Adrenal gland (tissue), 12 donors: ENCODE data around the gene SLC24A5. TPM values are rescaled to one million over a fixed set of nuclear protein-coding genes. Genes with fewer than 3 reads are reported as not detected.

Source experiments
- DNase-seq, 7 donors: peaks; one replicate each; pipeline ENCODE4 v3.0.0-alpha.2; 2019 to 2020
- H3K27ac ChIP-seq, 5 donors: fragments of 200-600 bp; sonication (generic) in 4 of 5; 1 replicate in 3 of 5; 2 replicates in 2 of 5; pipeline versions ENCODE4 v1.5.1 to v1.8.0; 2016 to 2020; ENCODE audit warnings: mild to moderate bottlenecking in 1 of 5
- H3K27me3 ChIP-seq: fragments of 200-600 bp; 2 replicates; pipeline ENCODE4 v1.8.0; 2021
- H3K36me3 ChIP-seq, 2 donors: fragments of 200-600 bp; replicated peaks in 1 of 2; 1 replicate in 1 of 2; 2 replicates in 1 of 2; pipeline versions ENCODE4 v1.5.1 to v1.8.0; 2018 to 2022
- H3K4me1 ChIP-seq, 2 donors: fragments of 200-600 bp; replicated peaks in 1 of 2; 1 replicate in 1 of 2; 2 replicates in 1 of 2; pipeline versions ENCODE4 v1.5.1 to v1.8.0; 2018 to 2021
- H3K4me3 ChIP-seq, 4 donors: fragments of 200-600 bp; sonication (generic) in 3 of 4; one replicate each; pipeline ENCODE4 v1.5.1; 2016 to 2018
- H3K9me3 ChIP-seq, 3 donors: fragments of 200-600 bp; sonication (generic) in 1 of 3; replicated peaks in 1 of 3; 1 replicate in 2 of 3; 2 replicates in 1 of 3; pipeline versions ENCODE4 v1.5.1 to v1.8.0; 2016 to 2021
- POLR2A ChIP-seq, 2 donors: fragments of 450-650 bp; IDR thresholded peaks; one replicate each; pipeline ENCODE4 v1.6.1; 2017; ENCODE audit warnings: antibody characterized with exemption in 2 of 2, mild to moderate bottlenecking in 2 of 2, moderate library complexity in 1 of 2
- WGBS, 4 donors: extraction: QIAGEN DNeasy Blood & Tissue Kit in 2 of 4; methylation state at CpG; one replicate each; pipeline versions ENCODE4 v1.1.5 to v1.1.7; 2013 to 2017; 5-methylcytosine and 5-hydroxymethylcytosine counted together
- intact Hi-C, 2 donors: fragments of 100-400 bp; cut with DNase I; formaldehyde crosslinking; loops; one replicate each; pipeline versions ENCODE4 v1.14.1 to v1.15.0; 2022 to 2023
- polyA plus RNA-seq, 3 donors: library from polyadenylated mRNA; stranded (reverse); fragments of 200-250 nt in 2 of 3; fragments of 350-450 nt in 1 of 3; fragmentation: Illumina TruSeq in 1 of 3; extraction: RNeasy Lipid Tissue Mini Kit (QIAGEN cat#74804) in 1 of 3; gene quantifications; one replicate each; pipeline ENCODE4 v1.2.3, GENCODE V29; 2013 to 2014
- total RNA-seq, 9 donors: library from RNA; depleted of rRNA in 4 of 9; stranded (reverse); fragments of >200 nt in 4 of 9; fragments of 120-200 nt in 1 of 9; fragmentation: NEBNext Ultra II Directional in 1 of 9; extraction: Animal tissue kit (Norgen Biotek cat#: 25700) in 1 of 9; gene quantifications; one replicate each; pipeline versions ENCODE4 v1.1.0 to v1.2.4, GENCODE V29; 2013 to 2023
- TF ChIP-seq, protein P1 (sequence below), 6 experiments: fragments of 450-650 bp in 4 of 6; fragments of 200-600 bp in 2 of 6; sonication (generic) in 1 of 6; IDR thresholded peaks; 1 replicate in 5 of 6; 2 replicates in 1 of 6; pipeline versions ENCODE4 v1.5.1 to v1.8.0; 2016 to 2021; ENCODE audit warnings: antibody characterized with exemption in 6 of 6, mild to moderate bottlenecking in 2 of 6, moderate library complexity in 1 of 6
- donor health status: healthy with polysubstance abuse.
- donor health status: Bipolar disorder and iron deficiency.
- donor health status: DM: yes; HTN: yes; CAD: no.
- donor health status: DM: no; HTN: no; CAD: no.
- donor health status: DM: no; HTN: no; CAD: no.
- donor health status: DM: yes; HTN: yes; CAD: no.

Gene SLC24A5
- total and polyA plus RNA-seq, 12 donors, result 0.34 TPM; not detected in 11

DNA sequence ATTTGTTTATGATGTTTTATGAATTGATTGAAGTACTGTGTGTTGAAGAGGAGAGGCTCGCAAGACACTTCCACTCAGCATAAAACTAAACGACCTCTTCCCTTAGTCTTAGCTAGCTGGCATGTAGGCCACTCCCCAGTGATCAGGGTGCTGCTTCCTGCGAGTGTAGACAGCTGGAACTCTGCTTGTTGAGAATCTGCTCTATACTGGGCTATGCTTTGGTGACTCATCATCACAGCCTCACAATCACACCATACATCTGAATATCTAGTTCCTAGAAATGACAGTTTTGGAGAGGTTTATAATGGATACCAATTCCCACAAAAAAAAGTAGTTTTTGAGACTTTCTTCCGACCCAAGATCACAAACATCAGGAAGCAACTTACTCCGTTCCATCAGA, 1.5 kb upstream of the SLC24A5 start:
- no peak overlapping the region for H3K27ac ChIP-seq
- no peaks in the 10 kb centered on the region for H3K4me1 ChIP-seq
- 63 to 69% (median 64%) methylated on average over 5 of the region's 5 CpGs for WGBS, 4 donors
- H3K27me3 ChIP-seq, result peaks cover 3% of the 10 kb centered on the region
- no peak for DNase-seq
- no peak overlapping the region for H3K4me3 ChIP-seq
- intact Hi-C loops, result loop anchor here in 1 of 2 donors (10.0 kb wide), 1 partner anchor 126 kb away; no protein-coding TSS in a partner anchor
- no peak for TF ChIP-seq POLR2A (IDR thresholded peaks at IDR 0.05)
- TF ChIP-seq, protein P1, sequence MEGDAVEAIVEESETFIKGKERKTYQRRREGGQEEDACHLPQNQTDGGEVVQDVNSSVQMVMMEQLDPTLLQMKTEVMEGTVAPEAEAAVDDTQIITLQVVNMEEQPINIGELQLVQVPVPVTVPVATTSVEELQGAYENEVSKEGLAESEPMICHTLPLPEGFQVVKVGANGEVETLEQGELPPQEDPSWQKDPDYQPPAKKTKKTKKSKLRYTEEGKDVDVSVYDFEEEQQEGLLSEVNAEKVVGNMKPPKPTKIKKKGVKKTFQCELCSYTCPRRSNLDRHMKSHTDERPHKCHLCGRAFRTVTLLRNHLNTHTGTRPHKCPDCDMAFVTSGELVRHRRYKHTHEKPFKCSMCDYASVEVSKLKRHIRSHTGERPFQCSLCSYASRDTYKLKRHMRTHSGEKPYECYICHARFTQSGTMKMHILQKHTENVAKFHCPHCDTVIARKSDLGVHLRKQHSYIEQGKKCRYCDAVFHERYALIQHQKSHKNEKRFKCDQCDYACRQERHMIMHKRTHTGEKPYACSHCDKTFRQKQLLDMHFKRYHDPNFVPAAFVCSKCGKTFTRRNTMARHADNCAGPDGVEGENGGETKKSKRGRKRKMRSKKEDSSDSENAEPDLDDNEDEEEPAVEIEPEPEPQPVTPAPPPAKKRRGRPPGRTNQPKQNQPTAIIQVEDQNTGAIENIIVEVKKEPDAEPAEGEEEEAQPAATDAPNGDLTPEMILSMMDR (IDR thresholded peaks at IDR 0.05), result no peak
- H3K9me3 ChIP-seq, result no peaks in the 10 kb centered on the region
- H3K36me3 ChIP-seq, result no peaks in the 10 kb centered on the region

DNA sequence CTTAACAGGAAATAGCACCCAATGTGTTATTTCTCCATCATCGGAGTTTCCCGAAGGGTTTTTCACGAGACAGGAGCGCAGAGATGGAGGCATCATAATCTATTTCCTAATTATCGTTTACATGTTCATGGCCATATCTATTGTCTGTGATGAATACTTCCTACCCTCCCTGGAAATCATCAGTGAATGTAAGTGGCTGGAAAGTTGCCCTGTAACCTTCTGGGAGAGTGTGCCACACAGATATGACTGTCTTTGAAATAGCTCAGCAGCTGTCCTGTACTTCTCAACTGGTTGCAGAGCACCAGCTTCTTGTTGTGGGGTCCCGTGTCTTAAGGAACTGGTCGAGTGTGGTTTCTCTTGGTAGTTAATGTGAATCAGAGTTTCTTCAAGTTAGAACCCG, 1.1 kb downstream of the SLC24A5 start:
- intact Hi-C loops, result no loop called here
- WGBS, 4 donors, result 76 to 85% (median 84%) methylated on average over 8 of the region's 8 CpGs
- Histone ChIP-seq H3K9me3 (no peaks in the 10 kb centered on the region), H3K27me3 (peaks cover 3% of the 10 kb centered on the region), H3K27ac (no peak overlapping the region), H3K4me1 (no peaks in the 10 kb centered on the region), H3K4me3 (no peak overlapping the region), H3K36me3 (no peaks in the 10 kb centered on the region)
- TF ChIP-seq, protein P1 (IDR thresholded peaks at IDR 0.05), result no peak
- no peak for TF ChIP-seq POLR2A (IDR thresholded peaks at IDR 0.05)
- no peak for DNase-seq

DNA sequence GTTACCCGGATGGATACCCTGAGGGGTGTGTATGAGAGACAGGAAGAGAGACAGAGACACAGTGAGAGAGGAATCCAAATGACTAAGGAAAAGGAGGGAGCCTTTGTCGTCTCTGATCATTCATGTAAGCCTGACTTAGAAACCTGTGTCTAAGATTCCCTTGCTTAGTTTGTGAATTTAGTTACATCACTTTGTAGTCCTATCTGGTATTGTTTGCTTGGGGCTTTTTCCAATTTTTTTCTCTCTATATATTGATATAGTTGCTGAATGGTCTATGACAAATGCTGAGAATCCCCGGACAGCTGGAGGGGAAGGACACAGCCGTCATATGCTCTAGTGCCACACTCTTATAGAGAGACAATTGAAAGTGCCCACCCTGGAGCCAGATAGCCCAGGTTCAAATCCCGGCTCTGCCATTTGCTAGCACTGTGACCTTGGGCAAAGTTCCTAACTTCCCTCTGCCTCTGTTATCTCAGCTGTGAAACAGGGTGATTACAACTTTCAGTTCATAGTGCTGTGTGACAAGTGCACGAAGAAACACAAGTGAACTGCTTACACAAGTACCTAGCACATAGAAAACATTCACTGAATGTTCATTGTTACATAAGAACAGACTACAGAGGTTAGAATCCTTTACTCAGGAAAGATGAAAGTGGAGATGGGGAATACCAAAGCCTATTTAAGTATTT, 6.0 kb downstream of the SLC24A5 start:
- Histone ChIP-seq H3K9me3 (no peaks in the 10 kb centered on the region), H3K36me3 (no peaks in the 10 kb centered on the region), H3K4me1 (no peaks in the 10 kb centered on the region), H3K27ac (no peak overlapping the region), H3K27me3 (no peaks in the 10 kb centered on the region), H3K4me3 (no peak overlapping the region)
- DNase-seq, result no peak
- intact Hi-C loops, result no loop called here
- TF ChIP-seq, protein P1 (IDR thresholded peaks at IDR 0.05), result no peak
- no peak for TF ChIP-seq POLR2A (IDR thresholded peaks at IDR 0.05)
- 56 to 71% (median 64%) methylated on average over 6 of the region's 6 CpGs for WGBS, 4 donors

DNA sequence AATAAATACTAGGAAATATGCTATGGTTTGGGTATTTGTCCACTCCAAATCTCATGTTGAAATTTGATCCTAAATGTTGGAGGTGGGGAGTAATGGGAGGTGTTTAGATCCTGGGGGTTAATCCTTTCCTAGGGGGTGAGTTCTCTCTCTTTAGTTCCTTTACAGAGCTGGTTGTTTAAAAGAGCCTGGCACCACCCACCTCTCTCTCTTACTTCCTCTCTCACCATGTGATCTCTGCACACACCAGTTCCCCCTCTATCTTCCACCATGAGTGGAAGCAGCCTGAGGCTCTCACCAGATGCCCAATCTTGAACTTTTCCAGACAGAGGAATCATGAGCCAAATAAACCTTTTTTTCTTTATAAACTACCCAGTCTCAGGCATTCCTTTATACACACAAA, 10.5 kb downstream of the SLC24A5 start:
- DNase-seq, result no peak
- Histone ChIP-seq H3K36me3 (no peaks in the 10 kb centered on the region), H3K9me3 (no peaks in the 10 kb centered on the region), H3K27me3 (no peaks in the 10 kb centered on the region), H3K27ac (no peak overlapping the region), H3K4me3 (no peak overlapping the region), H3K4me1 (no peaks in the 10 kb centered on the region)
- intact Hi-C loops, result no loop called here
- TF ChIP-seq, protein P1 (IDR thresholded peaks at IDR 0.05), result no peak
- TF ChIP-seq POLR2A (IDR thresholded peaks at IDR 0.05), result no peak
